Spleen (tissue), 7 donors: ENCODE results near the gene HMX1.

Experiments
- POLR2A ChIP-seq, 3 donors: fragments of 450-650 bp; IDR thresholded peaks; one replicate each; pipeline ENCODE4 v1.5.1; 2017; ENCODE audit warnings: antibody characterized with exemption in 3 of 3, mild to moderate bottlenecking in 1 of 3
- POLR2AphosphoS5 ChIP-seq, 3 donors: sonication (generic); formaldehyde crosslinking; IDR thresholded peaks; one replicate each; pipeline ENCODE4 v1.5.1; 2017; ENCODE audit warnings: antibody characterized with exemption in 3 of 3
- TF ChIP-seq, protein P1 (sequence below), 11 experiments: fragments of 200-600 bp in 7 of 11; fragments of 450-650 bp in 4 of 11; sonication (generic) in 4 of 11; IDR thresholded peaks in 8 of 11; conservative IDR thresholded peaks in 3 of 11; 1 replicate in 7 of 11; 2 replicates in 4 of 11; pipeline versions ENCODE4 v1.4.0 to v1.8.0; 2016 to 2021; ENCODE audit warnings: antibody characterized with exemption in 11 of 11, inconsistent platforms in 4 of 11, mild to moderate bottlenecking in 1 of 11
- donor health status: DM: no; HTN: no; CAD: no; lungs with moderate emphysema.
- donor health status: DM: no; HTN: no; CAD: no.
- donor health status: DM: no; HTN: no; CAD: no.

DNA sequence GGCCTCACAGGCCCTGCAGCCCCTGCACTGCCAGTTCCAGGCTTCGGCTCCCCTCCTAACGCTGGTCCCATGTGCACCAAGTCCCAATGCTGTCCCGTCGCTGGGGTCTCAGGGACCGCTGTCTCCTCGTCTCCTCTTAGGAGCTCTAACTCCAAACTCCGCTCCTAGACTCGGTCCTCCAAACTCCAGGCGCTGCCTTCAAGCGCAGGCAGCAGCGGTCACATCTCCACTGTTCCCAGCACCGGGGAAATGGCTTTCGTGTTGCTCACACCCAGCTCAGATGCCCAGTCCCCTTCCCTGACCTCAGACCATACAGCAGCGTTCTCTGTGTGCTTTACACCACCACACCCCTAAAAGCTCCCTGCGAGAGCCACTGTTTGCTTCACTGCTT, 19.6 kb upstream of the HMX1 start:
- TF ChIP-seq, protein P1, sequence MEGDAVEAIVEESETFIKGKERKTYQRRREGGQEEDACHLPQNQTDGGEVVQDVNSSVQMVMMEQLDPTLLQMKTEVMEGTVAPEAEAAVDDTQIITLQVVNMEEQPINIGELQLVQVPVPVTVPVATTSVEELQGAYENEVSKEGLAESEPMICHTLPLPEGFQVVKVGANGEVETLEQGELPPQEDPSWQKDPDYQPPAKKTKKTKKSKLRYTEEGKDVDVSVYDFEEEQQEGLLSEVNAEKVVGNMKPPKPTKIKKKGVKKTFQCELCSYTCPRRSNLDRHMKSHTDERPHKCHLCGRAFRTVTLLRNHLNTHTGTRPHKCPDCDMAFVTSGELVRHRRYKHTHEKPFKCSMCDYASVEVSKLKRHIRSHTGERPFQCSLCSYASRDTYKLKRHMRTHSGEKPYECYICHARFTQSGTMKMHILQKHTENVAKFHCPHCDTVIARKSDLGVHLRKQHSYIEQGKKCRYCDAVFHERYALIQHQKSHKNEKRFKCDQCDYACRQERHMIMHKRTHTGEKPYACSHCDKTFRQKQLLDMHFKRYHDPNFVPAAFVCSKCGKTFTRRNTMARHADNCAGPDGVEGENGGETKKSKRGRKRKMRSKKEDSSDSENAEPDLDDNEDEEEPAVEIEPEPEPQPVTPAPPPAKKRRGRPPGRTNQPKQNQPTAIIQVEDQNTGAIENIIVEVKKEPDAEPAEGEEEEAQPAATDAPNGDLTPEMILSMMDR (IDR thresholded peaks at IDR 0.05 in 8 of 11, conservative IDR thresholded peaks at IDR 0.05 in 3 of 11) = no peak
- TF ChIP-seq POLR2A (IDR thresholded peaks at IDR 0.05) (no peak), POLR2AphosphoS5 (IDR thresholded peaks at IDR 0.05) (no peak)
